Vagina (tissue), 2 donors: ENCODE results near the gene CRIP2. TPM values are rescaled to one million over a fixed set of nuclear protein-coding genes. Genes with fewer than 3 reads are reported as not detected.

Source experiments
- DNase-seq, 2 donors: peaks; one replicate each; pipeline ENCODE4 v3.0.0-alpha.2; 2017; ENCODE audit errors: extremely low spot score in 2 of 2
- H3K27ac ChIP-seq: fragments of 200-600 bp; sonication (generic); one replicate; pipeline ENCODE4 v1.5.1; 2019
- H3K27me3 ChIP-seq: fragments of 200-600 bp; sonication (generic); one replicate; pipeline ENCODE4 v1.5.1; 2019
- H3K36me3 ChIP-seq, 2 donors: fragments of 200-600 bp; sonication (generic); one replicate each; pipeline ENCODE4 v1.5.1; 2017 to 2019
- H3K4me1 ChIP-seq: fragments of 200-600 bp; sonication (generic); one replicate; pipeline ENCODE4 v1.5.1; 2019
- H3K4me3 ChIP-seq, 2 donors: fragments of 200-600 bp; sonication (generic); 1 replicate in 1 of 2; 2 replicates in 1 of 2; pipeline ENCODE4 v1.5.1; 2016 to 2019
- H3K9me3 ChIP-seq: fragments of 200-600 bp; sonication (generic); one replicate; pipeline ENCODE4 v1.5.1; 2019
- POLR2A ChIP-seq, 2 donors: fragments of 450-650 bp; IDR thresholded peaks; one replicate each; pipeline ENCODE4 v1.6.1; 2017; ENCODE audit warnings: antibody characterized with exemption in 2 of 2, mild to moderate bottlenecking in 2 of 2, moderate library complexity in 2 of 2
- POLR2AphosphoS5 ChIP-seq, 2 donors: sonication (generic); formaldehyde crosslinking; IDR thresholded peaks; one replicate each; pipeline ENCODE4 v1.9.0; 2017; ENCODE audit warnings: antibody characterized with exemption in 2 of 2, mild to moderate bottlenecking in 2 of 2, low read depth in 1 of 2; ENCODE audit not compliant: insufficient read depth in 1 of 2
- intact Hi-C: fragments of 100-400 bp; cut with DNase I; formaldehyde crosslinking; loops from one replicate; pipeline ENCODE4 v1.15.1; 2023
- total RNA-seq: library from RNA; depleted of rRNA; stranded (reverse); fragments of >200 nt; gene quantifications from one replicate; pipeline ENCODE4 v1.2.3, GENCODE V29; 2016
- TF ChIP-seq, protein P1 (sequence below), 3 experiments: fragments of 450-650 bp in 2 of 3; fragments of 200-600 bp in 1 of 3; sonication (generic) in 1 of 3; IDR thresholded peaks; one replicate each; pipeline ENCODE4 v1.5.1; 2017 to 2019; ENCODE audit warnings: antibody characterized with exemption in 3 of 3, mild to moderate bottlenecking in 2 of 3, moderate library complexity in 2 of 3

Gene CRIP2
- total RNA-seq, 1 donor from 2014 or later = 126 TPM

DNA sequence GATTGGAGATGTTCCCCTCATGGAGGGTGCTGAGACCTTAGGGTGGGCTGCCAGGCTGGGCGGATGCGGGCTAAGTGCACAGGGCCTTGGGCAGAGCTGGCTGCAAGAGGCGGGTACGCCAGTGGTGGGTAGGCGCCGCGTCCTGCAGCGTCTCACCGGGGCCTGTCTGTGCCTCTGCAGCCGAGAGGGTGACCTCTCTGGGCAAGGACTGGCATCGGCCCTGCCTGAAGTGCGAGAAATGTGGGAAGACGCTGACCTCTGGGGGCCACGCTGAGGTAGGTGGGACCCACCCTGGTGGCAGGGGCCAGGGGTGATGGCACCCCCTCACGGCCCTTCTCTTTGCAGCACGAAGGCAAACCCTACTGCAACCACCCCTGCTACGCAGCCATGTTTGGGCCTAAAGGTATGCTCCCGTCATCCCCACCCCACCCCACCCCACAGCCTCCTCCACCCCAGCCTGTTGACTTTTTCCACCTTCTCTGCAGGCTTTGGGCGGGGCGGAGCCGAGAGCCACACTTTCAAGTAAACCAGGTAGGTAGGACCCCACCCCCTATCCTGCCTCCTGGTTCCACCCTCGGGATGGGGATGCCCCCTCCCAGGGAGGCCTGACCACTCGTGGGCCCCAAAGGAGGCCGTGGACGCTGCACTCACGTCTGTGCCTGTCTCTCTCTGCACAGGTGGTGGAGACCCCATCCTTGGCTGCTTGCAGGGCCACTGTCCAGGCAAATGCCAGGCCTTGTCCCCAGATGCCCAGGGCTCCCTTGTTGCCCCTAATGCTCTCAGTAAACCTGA is 13.6 kb downstream of the CRIP2 start:
- intact Hi-C loops = loop anchor here (5.0 kb wide), 2 partner anchors 116 to 186 kb away; partner anchors contain the start of gene BRF1

DNA sequence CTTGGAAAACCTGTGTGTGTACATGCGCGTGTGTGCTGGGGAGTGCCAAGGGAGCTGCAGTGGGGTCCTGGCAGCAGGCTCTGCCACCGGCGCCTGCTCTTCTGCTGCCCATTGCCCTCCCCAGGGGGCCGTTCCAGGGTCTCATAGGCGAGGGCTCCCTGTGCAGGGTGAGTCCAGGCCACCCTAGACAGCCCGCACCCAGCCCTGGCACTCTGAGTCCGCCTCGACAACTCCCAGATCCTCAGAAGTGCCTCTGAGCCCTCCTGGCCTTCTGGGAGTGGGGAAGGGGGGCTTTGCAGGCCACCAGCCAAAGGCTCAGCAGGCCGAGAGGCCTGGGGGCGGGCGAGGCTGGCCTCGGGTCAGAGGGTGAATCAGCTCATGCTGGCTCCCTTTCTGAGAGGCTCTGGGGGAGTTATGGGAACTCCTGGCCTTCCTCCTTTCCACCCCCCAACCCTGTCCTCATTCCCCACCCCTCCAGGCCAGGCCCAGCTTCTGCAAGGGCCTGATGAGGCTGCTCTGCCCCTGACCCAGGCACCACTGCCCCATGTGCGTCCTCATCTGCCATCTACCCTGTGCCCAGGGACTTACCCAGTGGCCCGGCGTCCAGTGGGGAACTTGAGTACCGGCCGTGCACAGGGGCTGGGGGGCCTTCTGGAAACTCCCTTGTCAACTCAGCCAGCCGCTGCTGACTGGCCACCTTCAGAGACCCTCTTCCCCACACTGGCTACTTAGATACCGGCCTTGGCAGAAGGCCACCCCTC is 14.3 kb downstream of the CRIP2 start:
- Histone ChIP-seq H3K4me3 (peak overlapping the region; percentile 57 to 76), H3K9me3 (no peaks in the 10 kb centered on the region), H3K27ac (peak overlapping the region; percentile 97), H3K36me3 (no peaks in the 10 kb centered on the region), H3K27me3 (no peaks in the 10 kb centered on the region), H3K4me1 (peaks cover 74% of the 10 kb centered on the region)
- TF ChIP-seq POLR2A (IDR thresholded peaks at IDR 0.05) (no peak), POLR2AphosphoS5 (IDR thresholded peaks at IDR 0.05; ENCODE audit: insufficient read depth in 1 of 2, low read depth in 1 of 2) (no peak)
- TF ChIP-seq, protein P1, sequence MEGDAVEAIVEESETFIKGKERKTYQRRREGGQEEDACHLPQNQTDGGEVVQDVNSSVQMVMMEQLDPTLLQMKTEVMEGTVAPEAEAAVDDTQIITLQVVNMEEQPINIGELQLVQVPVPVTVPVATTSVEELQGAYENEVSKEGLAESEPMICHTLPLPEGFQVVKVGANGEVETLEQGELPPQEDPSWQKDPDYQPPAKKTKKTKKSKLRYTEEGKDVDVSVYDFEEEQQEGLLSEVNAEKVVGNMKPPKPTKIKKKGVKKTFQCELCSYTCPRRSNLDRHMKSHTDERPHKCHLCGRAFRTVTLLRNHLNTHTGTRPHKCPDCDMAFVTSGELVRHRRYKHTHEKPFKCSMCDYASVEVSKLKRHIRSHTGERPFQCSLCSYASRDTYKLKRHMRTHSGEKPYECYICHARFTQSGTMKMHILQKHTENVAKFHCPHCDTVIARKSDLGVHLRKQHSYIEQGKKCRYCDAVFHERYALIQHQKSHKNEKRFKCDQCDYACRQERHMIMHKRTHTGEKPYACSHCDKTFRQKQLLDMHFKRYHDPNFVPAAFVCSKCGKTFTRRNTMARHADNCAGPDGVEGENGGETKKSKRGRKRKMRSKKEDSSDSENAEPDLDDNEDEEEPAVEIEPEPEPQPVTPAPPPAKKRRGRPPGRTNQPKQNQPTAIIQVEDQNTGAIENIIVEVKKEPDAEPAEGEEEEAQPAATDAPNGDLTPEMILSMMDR (IDR thresholded peaks at IDR 0.05) = no peak
- intact Hi-C loops = loop anchor here (5.0 kb wide), 2 partner anchors 117 to 187 kb away; partner anchors contain the start of gene BRF1
- DNase-seq = no peak

More for the DNA sequence above, 13.6 kb downstream of the CRIP2 start:
- TF ChIP-seq, protein P1 (IDR thresholded peaks at IDR 0.05) = no peak
- TF ChIP-seq POLR2A (IDR thresholded peaks at IDR 0.05) (no peak), POLR2AphosphoS5 (IDR thresholded peaks at IDR 0.05; ENCODE audit: insufficient read depth in 1 of 2, low read depth in 1 of 2) (peak in 1 of 2 donors; percentile 12)
- H3K27me3 ChIP-seq = no peaks in the 10 kb centered on the region
- H3K4me3 ChIP-seq = peak overlapping the region; percentile 48 to 57
- DNase-seq = no peak
- peaks cover 82% of the 10 kb centered on the region for H3K4me1 ChIP-seq
- H3K36me3 ChIP-seq = no peaks in the 10 kb centered on the region
- no peaks in the 10 kb centered on the region for H3K9me3 ChIP-seq
- peak overlapping the region; percentile 97 for H3K27ac ChIP-seq

DNA sequence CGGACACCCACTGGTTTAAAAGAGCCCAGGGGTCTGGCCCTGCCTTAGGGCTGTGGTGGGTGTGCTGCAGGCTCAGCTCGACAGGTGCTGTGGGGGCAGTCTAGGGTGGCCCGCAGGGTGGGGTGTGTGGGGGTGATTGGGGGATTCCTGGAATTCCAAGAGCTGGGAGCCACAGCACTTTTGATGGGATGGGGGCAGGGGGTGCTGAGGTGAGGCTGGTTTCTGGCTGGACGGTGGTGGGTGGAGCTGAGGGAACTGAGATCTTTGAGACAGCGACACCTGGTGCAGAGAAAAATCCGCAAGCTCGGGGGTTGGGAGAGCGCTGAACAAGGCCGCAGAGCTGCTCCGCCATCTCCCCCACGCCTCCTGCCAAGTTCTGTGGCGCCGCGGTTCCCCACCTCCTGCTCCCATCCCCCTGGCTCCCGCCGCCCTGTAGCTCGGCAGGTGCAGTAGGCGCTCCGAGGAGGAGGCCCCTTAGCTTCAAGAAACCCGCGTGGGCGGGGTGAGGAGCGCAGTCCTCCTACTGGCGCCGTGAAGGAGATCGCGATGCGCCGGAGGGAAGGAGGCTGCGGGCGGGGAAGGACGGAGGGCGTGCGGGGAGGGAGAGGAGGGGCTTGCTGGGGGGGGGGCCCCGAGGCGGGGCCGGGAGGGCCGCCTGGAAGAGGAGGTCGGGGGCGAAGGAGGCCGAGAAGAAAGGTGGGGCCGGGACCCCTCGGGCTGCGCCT is 15.1 kb downstream of the CRIP2 start:
- Histone ChIP-seq H3K27ac (peak overlapping the region; percentile 97), H3K27me3 (no peaks in the 10 kb centered on the region), H3K9me3 (no peaks in the 10 kb centered on the region), H3K4me3 (peak overlapping the region; percentile 57 to 76), H3K4me1 (peaks cover 67% of the 10 kb centered on the region), H3K36me3 (no peaks in the 10 kb centered on the region)
- intact Hi-C loops = loop anchor here (5.0 to 10.0 kb wide), 3 partner anchors 117 to 275 kb away; partner anchors contain the start of gene BRF1
- TF ChIP-seq, protein P1 (IDR thresholded peaks at IDR 0.05) = peak; percentile 39 to 80 (median 62)
- TF ChIP-seq POLR2AphosphoS5 (IDR thresholded peaks at IDR 0.05; ENCODE audit: insufficient read depth in 1 of 2, low read depth in 1 of 2) (peak; percentile 25 to 79), POLR2A (IDR thresholded peaks at IDR 0.05) (no peak)
- DNase-seq = no peak

DNA sequence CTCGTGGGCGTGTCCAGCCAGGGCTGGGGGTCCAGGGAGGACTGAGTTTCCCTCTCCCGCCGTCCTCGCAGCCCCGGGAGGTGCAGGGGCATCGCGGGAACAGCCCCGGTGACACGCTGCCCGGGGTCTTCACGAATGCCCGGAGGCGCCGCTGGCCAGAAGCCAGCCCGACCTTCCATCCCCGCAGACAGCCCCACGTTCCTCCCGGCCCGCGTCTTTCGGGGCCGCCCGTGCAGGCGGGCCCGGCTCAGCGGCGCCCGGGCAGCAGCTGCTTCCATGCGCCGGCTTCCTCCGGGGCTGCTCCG is 15.6 kb downstream of the CRIP2 start:
- Histone ChIP-seq H3K36me3 (no peaks in the 10 kb centered on the region), H3K9me3 (no peaks in the 10 kb centered on the region), H3K27me3 (no peaks in the 10 kb centered on the region), H3K4me3 (peak overlapping the region; percentile 57 to 76), H3K4me1 (peaks cover 62% of the 10 kb centered on the region), H3K27ac (peak overlapping the region; percentile 97)
- DNase-seq = no peak
- intact Hi-C loops = loop anchor here (10.0 kb wide), 1 partner anchor 275 kb away; no protein-coding TSS in a partner anchor
- TF ChIP-seq POLR2A (IDR thresholded peaks at IDR 0.05) (no peak), POLR2AphosphoS5 (IDR thresholded peaks at IDR 0.05; ENCODE audit: insufficient read depth in 1 of 2, low read depth in 1 of 2) (no peak)
- TF ChIP-seq, protein P1 (IDR thresholded peaks at IDR 0.05) = no peak
